Thyroid gland (tissue), 4 donors: ENCODE data around the gene WDR70.

ENCODE experiments used
- CTCF ChIP-seq, 6 experiments: fragments of 200-600 bp in 3 of 6; fragments of 450-650 bp in 3 of 6; sonication (generic) in 3 of 6; IDR thresholded peaks; one replicate each; pipeline ENCODE4 v1.5.1; 2016 to 2019; ENCODE audit warnings: antibody characterized with exemption in 6 of 6, mild to moderate bottlenecking in 2 of 6, inconsistent platforms in 1 of 6, moderate library complexity in 1 of 6
- POLR2A ChIP-seq, 2 donors: fragments of 450-650 bp; IDR thresholded peaks; one replicate each; pipeline ENCODE4 v1.6.1; 2017; ENCODE audit warnings: antibody characterized with exemption in 2 of 2, mild to moderate bottlenecking in 2 of 2, moderate library complexity in 1 of 2

- TF ChIP-seq CTCF (IDR thresholded peaks at IDR 0.05) (peak in 2 of 6 experiments; percentile 32 to 43), POLR2A (IDR thresholded peaks at IDR 0.05) (peak in 1 of 2 donors; percentile 59)
These were observed 8.0 kb upstream of the WDR70 start, which contains the start of gene NUP155 for GRCh38 chr5:37370864-37371726.
